HepG2 (cell line): ENCODE data around the gene RBM22. TPM values are rescaled to one million over a fixed set of nuclear protein-coding genes. Genes with fewer than 3 reads are reported as not detected.

Experiments
- ATAC-seq: fragments of 200-7000 bp; cut with Tn5 transposase; 3 replicates; pipeline ENCODE4 v1.9.1; 2020; ENCODE audit warnings: mild to moderate bottlenecking, moderate library complexity
- BruUV-seq: library from RNA; stranded (reverse); fragments of 400-500 nt; replicated peaks from 2 replicates; lab custom pipeline; 2021; lab: Mats Ljungman, UMichigan
- CTCF ChIA-PET: fragments of 300-600 bp; formaldehyde crosslinking; extraction: SDS; loops from one replicate; lab custom pipeline; 2021; ENCODE audit warnings: low total read pairs, inconsistent platforms, low intra/inter-chr PET ratio; lab: Yijun Ruan, JAX
- POLR2A ChIA-PET: fragments of 350-600 bp; sonication (Branson Sonifier 250); formaldehyde crosslinking; loops from one replicate; lab custom pipeline; 2020; ENCODE audit warnings: antibody characterized with exemption, inconsistent platforms; lab: Yijun Ruan, JAX
- DNase-seq: peaks from one replicate; pipeline ENCODE4 v3.0.0-alpha.2; 2015; ENCODE audit warnings: low spot score
- FAIRE-seq: peaks from 3 replicates; lab custom pipeline; 2011; peaks lifted over from hg19 to GRCh38; lab: Jason Lieb, UNC
- H2AFZ ChIP-seq: one replicate; pipeline ENCODE4 v1.6.1; 2011; ENCODE audit warnings: low read length, inconsistent platforms
- H3K27ac ChIP-seq: fragments of 300-600 bp; 3 replicates; pipeline ENCODE4 v1.8.0; 2011; ENCODE audit warnings: mixed run types, mild to moderate bottlenecking, mixed read lengths, low read length, inconsistent platforms; ENCODE audit not compliant: insufficient read depth; ENCODE audit errors: extremely low read length
- H3K27me3 ChIP-seq, 2 experiments: fragments of 200-600 bp in 1 of 2; 2 replicates in 1 of 2; 3 replicates in 1 of 2; pipeline versions ENCODE4 v1.6.0 to v1.8.0; 2011; ENCODE audit warnings: low read length in 2 of 2, mild to moderate bottlenecking in 2 of 2, moderate library complexity in 2 of 2, inconsistent platforms in 1 of 2; ENCODE audit not compliant: insufficient read depth in 2 of 2, control insufficient read depth in 1 of 2
- H3K36me3 ChIP-seq, 2 experiments: fragments of 200-600 bp in 1 of 2; replicated peaks in 1 of 2; 2 replicates in 1 of 2; 3 replicates in 1 of 2; pipeline versions ENCODE4 v1.5.1 to v1.8.0; 2011; ENCODE audit warnings: low read length in 2 of 2, inconsistent platforms in 1 of 2; ENCODE audit not compliant: insufficient read depth in 2 of 2, control insufficient read depth in 1 of 2
- H3K4me1 ChIP-seq: 2 replicates; pipeline ENCODE4 v1.5.1; 2012; ENCODE audit warnings: low read length, inconsistent platforms; ENCODE audit not compliant: insufficient read depth
- H3K4me2 ChIP-seq: 2 replicates; pipeline ENCODE4 v1.6.0; 2011; ENCODE audit warnings: low read depth, low read length, inconsistent platforms
- H3K4me3 ChIP-seq, 3 experiments: fragments of 200-600 bp in 1 of 3; sonication (generic), shearing (Covaris generic) in 1 of 3; replicated peaks in 1 of 3; 2 replicates each; pipeline ENCODE4 v1.5.1; 2011 to 2016; ENCODE audit warnings: low read length in 3 of 3, inconsistent platforms in 2 of 3, low read depth in 2 of 3, mild to moderate bottlenecking in 2 of 3, control low read depth in 1 of 3, mixed read lengths in 1 of 3; ENCODE audit not compliant: insufficient read depth in 1 of 3
- H3K79me2 ChIP-seq: one replicate; pipeline ENCODE4 v1.6.1; 2011; ENCODE audit warnings: low read length, inconsistent platforms; ENCODE audit not compliant: insufficient read depth
- H3K9ac ChIP-seq: 2 replicates; pipeline ENCODE4 v1.6.0; 2011; ENCODE audit warnings: mild to moderate bottlenecking, low read depth, low read length, inconsistent platforms; ENCODE audit not compliant: insufficient read depth
- H3K9me3 ChIP-seq: 2 replicates; pipeline ENCODE4 v1.5.1; 2012; ENCODE audit warnings: mild to moderate bottlenecking, low read length
- H4K20me1 ChIP-seq: 2 replicates; pipeline ENCODE4 v1.6.0; 2011; ENCODE audit warnings: inconsistent platforms, mild to moderate bottlenecking, low read length, moderate library complexity; ENCODE audit not compliant: insufficient read depth
- AHR ChIP-seq: IDR thresholded peaks from 2 replicates; pipeline ENCODE4 v1.6.1; 2018; ENCODE audit warnings: missing genetic modification reagents, missing compliant biosample characterization
- BCL6 ChIP-seq: IDR thresholded peaks from 2 replicates; pipeline ENCODE4 v1.6.1; 2016; ENCODE audit warnings: missing genetic modification reagents, missing compliant biosample characterization
- EED ChIP-seq: sonication (generic); formaldehyde crosslinking; IDR thresholded peaks from 2 replicates; pipeline ENCODE4 v1.5.0; 2020; ENCODE audit warnings: mild to moderate bottlenecking, missing genetic modification reagents
- EHMT2 ChIP-seq: fragments of 200-600 bp; sonication (generic); IDR thresholded peaks from 2 replicates; pipeline ENCODE4 v1.7.0; 2017; ENCODE audit warnings: antibody characterized with exemption, low read depth, low read length, borderline replicate concordance
- ERF ChIP-seq: IDR thresholded peaks from 2 replicates; pipeline ENCODE4 v1.6.1; 2018; ENCODE audit warnings: missing biosample characterization, missing genetic modification reagents
- FOXO1 ChIP-seq: sonication (generic); formaldehyde crosslinking; IDR thresholded peaks from 2 replicates; pipeline ENCODE4 v1.4.0; 2020; ENCODE audit warnings: missing genetic modification reagents
- HES4 ChIP-seq: sonication (generic); formaldehyde crosslinking; IDR thresholded peaks from 2 replicates; pipeline ENCODE4 v1.9.0; 2021; ENCODE audit warnings: mild to moderate bottlenecking, missing genetic modification reagents, borderline replicate concordance
- MAFF ChIP-seq: IDR thresholded peaks from 2 replicates; pipeline ENCODE4 v1.6.1; 2011; ENCODE audit warnings: low read depth, low read length, improper control_type of control experiment
- ONECUT2 ChIP-seq: sonication (generic); formaldehyde crosslinking; IDR thresholded peaks from 2 replicates; pipeline ENCODE4 v1.4.0; 2020; ENCODE audit warnings: missing genetic modification reagents
- SIX4 ChIP-seq: sonication (generic); formaldehyde crosslinking; IDR thresholded peaks from 2 replicates; pipeline ENCODE4 v1.4.0; 2020; ENCODE audit warnings: missing genetic modification reagents
- TAF1 ChIP-seq: sonication (generic); formaldehyde crosslinking; IDR thresholded peaks from 2 replicates; pipeline ENCODE4 v1.4.0; 2020; ENCODE audit warnings: missing genetic modification reagents
- ZFP36L1 ChIP-seq: sonication (generic); formaldehyde crosslinking; IDR thresholded peaks from 2 replicates; pipeline ENCODE4 v1.8.0; 2022; ENCODE audit warnings: mild to moderate bottlenecking, missing genetic modification reagents, moderate library complexity
- ZMAT5 ChIP-seq: sonication (generic); formaldehyde crosslinking; IDR thresholded peaks from 2 replicates; pipeline ENCODE4 v1.5.0; 2020; ENCODE audit warnings: mild to moderate bottlenecking, low read depth, missing genetic modification reagents, borderline replicate concordance
- ZNF543 ChIP-seq: sonication (generic); formaldehyde crosslinking; IDR thresholded peaks from 2 replicates; pipeline ENCODE4 v1.4.0; 2020; ENCODE audit warnings: mild to moderate bottlenecking, missing genetic modification reagents
- ZNF878 ChIP-seq: sonication (generic); formaldehyde crosslinking; IDR thresholded peaks from 2 replicates; pipeline ENCODE4 v1.8.1; 2023; ENCODE audit warnings: mild to moderate bottlenecking, missing genetic modification reagents, moderate library complexity
- WGBS: methylation state at CpG from one replicate; pipeline ENCODE4 v1.1.6; 2017; ENCODE audit warnings: low lambda C conversion rate; 5-methylcytosine and 5-hydroxymethylcytosine counted together
- in situ Hi-C: cut with HindIII; loops from 2 replicates; pipeline ENCODE4 v1.10.0; 2017; ENCODE audit warnings: low pct_unique_long_range_greater_than_20kb; ENCODE audit not compliant: extremely low pct_ligation_motif_present
- intact Hi-C: fragments of 100-400 bp; cut with micrococcal nuclease; formaldehyde crosslinking; loops from one replicate; pipeline ENCODE4 v1.10.0; 2022; ENCODE audit not compliant: unreplicated experiment
- polyA plus RNA-seq, 8 experiments: library from polyadenylated mRNA; depleted of rRNA in 3 of 8; stranded (reverse) in 7 of 8; unstranded in 1 of 8; fragments of >200 nt; fragmentation: Illumina TruSeq in 4 of 8; extraction: Trizol in 4 of 8; gene quantifications; 2 replicates each; pipeline versions ENCODE4 v1.2.1 to v1.2.3, GENCODE V29; 2011 to 2016; ENCODE audit warnings: low read depth in 4 of 8, missing spikeins in 1 of 8, mixed read lengths in 1 of 8; ENCODE audit not compliant: insufficient read depth in 1 of 8
- total RNA-seq, 5 experiments: library from RNA; depleted of rRNA; stranded (reverse); fragments of >200 nt; fragmentation: Illumina TruSeq; extraction: Trizol; gene quantifications; 2 replicates each; pipeline ENCODE4 v1.2.3, GENCODE V29; 2016; ENCODE audit warnings: low read depth in 1 of 5

The RBM22 gene
- total and polyA plus RNA-seq, 2 of the 13 experiments (the other 11 are each of a cell fraction or from before 2014, with no cell fraction given), result 28.3 to 35.0 TPM

- Histone ChIP-seq H3K9me3 (no peaks in the 10 kb centered on the region), H3K9ac (no peak overlapping the region), H3K27me3 (0 out of 5 replicates have a peak, but pooled peaks cover 0 to 3% of the 10 kb centered on the region in 2 experiments), H3K4me1 (peaks cover 69% of the 10 kb centered on the region), H3K36me3 (no peaks in the 10 kb centered on the region), H3K4me3 (no peak overlapping the region), H2AFZ (no peak overlapping the region), H3K79me2 (no peaks in the 10 kb centered on the region), H4K20me1 (no peaks in the 10 kb centered on the region)
- CTCF ChIA-PET, result no interaction called here
- ATAC-seq, result no peak
- no peak for DNase-seq
- BruUV-seq, result no TSS peak
- WGBS, result 76% methylated on average over 12 of the region's 12 CpGs
- FAIRE-seq, result no peak
- POLR2A ChIA-PET, result interaction anchor here (1.1 kb wide), 2 partner anchors 61 to 194 kb away, joined by 4 to 5 read pairs; partner anchors contain the start of gene RPS14
- no peak for TF ChIP-seq ONECUT2 (CRISPR knock-in tag)
- TF ChIP-seq ZNF878 (CRISPR knock-in tag), result no peak
- no peak for TF ChIP-seq ZMAT5 (CRISPR knock-in tag)
- no peak for TF ChIP-seq HES4 (CRISPR knock-in tag)
- TF ChIP-seq AHR, result no peak
- no peak for TF ChIP-seq ERF
- TF ChIP-seq EED (CRISPR knock-in tag), result no peak
- TF ChIP-seq ZNF543 (CRISPR knock-in tag), result no peak
- TF ChIP-seq MAFF, result no peak
- no peak for TF ChIP-seq ZFP36L1
- no peak for TF ChIP-seq FOXO1 (CRISPR knock-in tag)
- TF ChIP-seq EHMT2, result no peak
- no peak for TF ChIP-seq BCL6 (CRISPR knock-in tag)
- no peak for TF ChIP-seq TAF1
- TF ChIP-seq SIX4, result no peak
- TF ChIP-seq, all 625 proteins: peak for 0
- H3K27ac ChIP-seq, result no peak overlapping the region
- H3K4me2 ChIP-seq, result no peak overlapping the region
- intact Hi-C loops (loop anchor here (5.0 kb wide), 1 partner anchor 311 kb away; no protein-coding TSS in a partner anchor), in situ Hi-C loops (loop anchor here (5.0 kb wide), 1 partner anchor 61 kb away; no protein-coding TSS in a partner anchor)
Observed at GRCh38 chr5:150642991-150643710, 57.7 kb downstream of the RBM22 start.
